Measurements from ENCODE around the gene ZNF569.
"Not testable (repeated sequence)": the region's sequence is repeated elsewhere in the genome, so short reads cannot be mapped to it uniquely, and the experiment has no call there.

The ZNF569 gene

DNA sequence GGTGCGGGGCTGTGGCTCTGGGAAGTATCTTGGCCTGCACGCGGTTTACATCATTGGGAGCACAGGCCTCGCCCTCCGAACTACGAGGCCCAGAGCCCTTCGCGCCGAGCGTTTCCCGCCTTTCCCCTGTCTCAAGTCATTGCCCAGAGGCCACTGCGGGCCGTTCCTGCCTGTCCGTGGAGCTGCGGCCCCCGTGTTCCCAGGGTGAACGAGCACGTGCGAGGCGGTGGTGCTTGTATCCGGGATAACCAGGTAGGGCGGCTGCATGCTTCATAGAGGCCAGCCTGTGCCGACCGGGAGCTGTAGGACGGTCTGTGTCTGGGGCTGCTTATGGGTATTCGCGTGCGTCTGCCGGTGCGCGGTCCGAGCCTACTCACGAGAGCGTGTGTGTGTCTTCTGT lies 63.8 kb downstream of the ZNF569 start:
- in situ Hi-C loops (cut with MboI; ENCODE audit: low sequenced_read_pairs) = no loop called here

DNA sequence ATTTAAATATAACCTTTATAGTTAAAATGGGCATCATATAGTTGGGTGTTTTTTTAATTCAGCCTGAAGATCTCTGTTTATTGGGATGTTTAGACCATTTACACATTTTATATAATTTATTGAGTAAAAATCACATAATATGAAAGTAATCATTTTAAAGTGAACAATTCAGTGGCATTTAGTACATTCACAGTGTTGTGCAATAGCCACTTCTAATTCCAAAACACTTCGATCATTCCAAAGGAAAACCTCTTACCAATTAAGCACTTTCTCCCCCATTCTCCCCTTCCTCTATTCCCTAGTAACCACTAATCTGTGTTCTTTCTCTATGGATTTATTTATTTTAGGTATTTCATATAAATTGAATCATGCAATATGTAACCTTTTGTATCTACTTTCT lies 66.2 kb downstream of the ZNF569 start:
- in situ Hi-C loops (cut with MboI; ENCODE audit: low sequenced_read_pairs) = no loop called here

DNA sequence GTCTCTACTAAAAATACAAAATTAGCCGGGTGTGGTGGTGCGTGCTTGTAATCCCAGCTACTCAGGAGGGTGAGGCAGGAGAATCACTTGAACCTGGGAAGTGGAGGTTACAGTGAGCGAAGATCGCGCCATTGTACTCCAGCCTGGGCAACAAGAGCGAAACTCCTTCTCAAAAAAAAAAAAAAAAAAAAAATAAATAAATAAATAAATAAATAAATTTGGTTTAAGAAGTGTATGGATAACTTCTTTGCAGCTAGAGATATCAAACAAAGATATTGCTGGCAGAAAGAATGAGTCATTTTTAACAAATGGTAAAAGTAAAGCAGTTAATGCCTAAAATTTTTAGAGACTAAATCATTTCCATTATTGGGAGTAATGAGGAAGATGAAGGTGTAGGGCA lies 75.8 kb downstream of the ZNF569 start:
- in situ Hi-C loops (cut with MboI; ENCODE audit: low sequenced_read_pairs) = not testable (repeated sequence)

- in situ Hi-C loops (cut with MboI; ENCODE audit: low sequenced_read_pairs) = no loop called here
Measured at GRCh38 chr19:37389234-37389633, 78.0 kb downstream of the ZNF569 start.

DNA sequence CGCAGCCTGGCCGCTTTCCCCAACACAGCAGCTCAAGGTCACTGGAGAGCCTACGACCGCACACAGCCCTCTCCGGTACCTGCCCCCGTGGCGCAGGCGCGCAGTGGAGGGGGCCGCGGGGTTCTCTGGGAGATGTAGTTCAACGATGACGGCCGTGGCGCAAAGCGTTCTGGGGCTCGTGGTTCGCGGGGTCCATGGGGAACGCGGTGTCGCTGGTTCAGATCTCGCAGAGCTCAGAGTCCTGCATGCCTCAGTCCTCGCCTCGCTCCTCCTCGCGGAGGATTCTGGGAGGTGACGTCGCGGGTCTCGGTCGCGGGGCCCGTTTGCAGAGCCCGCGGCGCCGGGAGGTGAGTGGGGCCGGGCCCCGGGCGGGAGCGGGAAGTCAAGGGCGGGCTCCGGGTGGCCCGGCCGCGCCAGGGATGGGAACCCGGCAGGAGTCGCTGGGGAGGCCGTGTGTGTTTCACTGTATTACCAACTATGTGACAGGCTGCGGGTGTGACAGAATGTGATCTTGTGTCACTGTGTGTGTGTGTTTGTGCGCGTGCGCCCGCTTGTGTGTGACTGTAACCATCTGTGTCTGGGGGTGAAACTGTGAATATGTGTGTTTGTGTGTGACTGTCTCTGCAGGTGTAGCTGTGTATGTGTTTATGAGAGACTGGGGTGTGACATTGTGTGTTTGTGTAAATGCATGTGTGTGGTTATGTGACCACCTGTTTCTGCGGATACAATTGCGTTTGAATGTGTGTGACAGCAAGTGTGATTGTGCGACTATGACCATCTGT lies 96.2 kb downstream of the ZNF569 start, which contains the start of gene ZNF527:
Gene ZNF527 (plus strand): TSS at position 220 of the 782 bp plus-strand sequence. CDS start 3,100 bp downstream, outside the sequence.
- in situ Hi-C loops (cut with MboI; ENCODE audit: low sequenced_read_pairs) = no loop called here

DNA sequence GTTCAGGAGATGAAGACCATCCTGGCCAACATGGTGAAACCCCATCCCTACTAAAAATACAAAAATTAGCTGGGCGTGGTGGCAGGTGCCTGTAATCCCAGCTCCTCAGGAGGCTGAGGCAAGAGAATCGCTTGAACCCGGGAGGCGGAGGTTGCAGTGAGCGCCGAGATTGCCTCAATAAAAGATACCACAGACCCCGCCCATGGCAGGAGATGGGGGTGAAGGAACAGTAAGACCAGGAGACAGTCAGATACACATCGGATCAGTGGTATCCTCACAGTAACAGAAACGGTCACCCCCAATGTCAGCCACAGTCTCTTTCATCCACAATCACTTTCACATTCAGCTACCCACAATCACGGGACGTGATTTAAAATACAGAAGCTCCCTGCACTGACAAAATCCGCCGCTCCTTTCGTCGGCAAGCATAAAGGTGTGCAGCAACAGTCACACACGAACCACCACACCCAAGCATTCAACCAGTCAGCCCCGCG lies 96.8 kb downstream of the ZNF569 start:
- in situ Hi-C loops (cut with MboI; ENCODE audit: low sequenced_read_pairs) = not testable (repeated sequence)

DNA sequence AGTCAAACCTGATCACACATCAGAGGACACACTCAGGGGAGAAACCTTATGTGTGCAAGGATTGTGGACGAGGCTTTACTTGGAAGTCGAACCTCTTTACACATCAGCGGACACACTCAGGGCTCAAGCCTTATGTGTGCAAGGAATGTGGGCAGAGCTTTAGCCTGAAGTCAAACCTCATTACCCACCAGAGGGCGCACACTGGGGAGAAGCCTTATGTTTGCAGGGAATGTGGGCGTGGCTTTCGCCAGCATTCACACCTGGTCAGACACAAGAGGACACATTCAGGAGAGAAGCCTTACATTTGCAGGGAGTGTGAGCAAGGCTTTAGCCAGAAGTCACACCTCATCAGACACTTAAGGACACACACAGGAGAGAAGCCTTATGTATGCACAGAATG lies 104.5 kb downstream of the ZNF569 start:
- in situ Hi-C loops (cut with MboI; ENCODE audit: low sequenced_read_pairs) = no loop called here

DNA sequence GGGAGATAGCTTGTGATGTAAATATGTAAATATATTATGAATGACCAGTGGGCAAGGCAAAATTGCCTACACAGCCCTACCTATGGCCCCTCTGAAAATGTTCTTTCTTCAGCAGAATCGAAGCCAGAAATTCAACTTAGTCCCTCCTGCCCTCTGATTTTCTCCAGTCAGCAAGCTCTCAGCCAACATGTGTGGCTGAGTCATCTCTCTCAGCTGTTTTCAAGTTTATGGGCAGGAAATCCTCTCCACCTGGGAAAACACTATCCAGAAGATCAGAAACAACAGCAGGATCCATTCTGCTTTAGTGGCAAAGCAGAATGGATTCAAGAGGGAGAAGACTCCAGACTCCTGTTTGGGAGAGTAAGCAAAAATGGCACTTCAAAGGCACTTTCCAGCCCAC lies 105.2 kb downstream of the ZNF569 start:
- in situ Hi-C loops (cut with MboI; ENCODE audit: low sequenced_read_pairs) = no loop called here

All from HL-60/S4 treated with retinoic acid at 250 ng/mL for 4 days and 3 days (cell line).